HG02759 (cell line): ENCODE measurements around the gene CTDSP1.

Source experiments
- ATAC-seq: cut with Tn5 transposase; IDR thresholded peaks from one replicate; pipeline ENCODE4 v1.9.1; 2021; ENCODE audit warnings: mild to moderate bottlenecking, moderate library complexity; ENCODE audit not compliant: unreplicated experiment

CTDSP1 gene

DNA sequence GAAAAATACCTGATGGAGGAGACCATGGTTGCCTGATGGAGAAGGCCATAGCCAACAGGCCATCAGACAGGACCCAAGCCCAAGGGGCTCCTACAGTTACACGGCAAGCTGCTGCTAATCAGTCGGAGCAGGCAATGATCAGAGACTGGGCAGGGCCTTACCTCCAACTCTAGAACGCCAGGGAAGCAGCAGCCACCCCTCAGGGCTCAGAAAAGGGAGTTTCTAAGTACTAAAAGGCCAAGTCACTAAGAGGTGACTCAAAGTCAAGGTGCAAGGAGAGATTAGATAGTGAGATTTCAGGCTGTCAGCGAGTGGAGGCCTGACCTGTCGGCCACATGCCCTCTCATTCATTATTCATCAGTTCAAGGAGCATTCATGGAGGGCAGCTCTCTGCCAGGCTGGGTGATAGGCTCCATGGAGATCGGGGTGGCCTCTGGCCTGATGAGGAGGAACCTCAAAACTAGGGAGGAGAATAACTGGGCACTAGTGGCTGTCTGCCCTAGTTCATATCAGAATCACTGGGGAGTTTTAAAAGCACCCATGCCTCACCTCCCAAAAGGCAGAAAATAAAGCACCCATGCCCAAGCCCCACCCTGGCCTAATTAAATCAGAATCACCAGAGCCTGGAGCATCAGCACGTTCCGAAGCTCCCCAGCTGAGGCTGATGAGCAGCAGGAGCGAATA, 22.9 kb downstream of the CTDSP1 start:
- no peak for ATAC-seq

- no peak for ATAC-seq
Measured at GRCh38 chr2:218423584-218423983, 23.9 kb downstream of the CTDSP1 start.

DNA sequence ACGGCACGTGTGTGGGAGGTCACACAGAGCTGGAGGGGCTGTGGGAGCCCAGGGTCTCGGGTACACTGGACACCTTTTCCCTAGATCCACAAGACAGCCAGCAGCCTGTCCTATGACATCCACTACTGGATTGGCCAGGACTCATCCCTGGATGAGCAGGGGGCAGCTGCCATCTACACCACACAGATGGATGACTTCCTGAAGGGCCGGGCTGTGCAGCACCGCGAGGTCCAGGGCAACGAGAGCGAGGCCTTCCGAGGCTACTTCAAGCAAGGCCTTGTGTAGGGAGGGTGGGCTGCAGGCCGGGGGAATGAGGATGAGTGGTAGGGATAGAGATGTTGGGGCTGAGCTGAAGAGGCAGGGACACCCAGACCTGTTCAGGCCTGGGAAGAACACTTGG, 25.9 kb downstream of the CTDSP1 start:
- no peak for ATAC-seq

- ATAC-seq = no peak
Measured at GRCh38 chr2:218427741-218428140, 28.1 kb downstream of the CTDSP1 start.

DNA sequence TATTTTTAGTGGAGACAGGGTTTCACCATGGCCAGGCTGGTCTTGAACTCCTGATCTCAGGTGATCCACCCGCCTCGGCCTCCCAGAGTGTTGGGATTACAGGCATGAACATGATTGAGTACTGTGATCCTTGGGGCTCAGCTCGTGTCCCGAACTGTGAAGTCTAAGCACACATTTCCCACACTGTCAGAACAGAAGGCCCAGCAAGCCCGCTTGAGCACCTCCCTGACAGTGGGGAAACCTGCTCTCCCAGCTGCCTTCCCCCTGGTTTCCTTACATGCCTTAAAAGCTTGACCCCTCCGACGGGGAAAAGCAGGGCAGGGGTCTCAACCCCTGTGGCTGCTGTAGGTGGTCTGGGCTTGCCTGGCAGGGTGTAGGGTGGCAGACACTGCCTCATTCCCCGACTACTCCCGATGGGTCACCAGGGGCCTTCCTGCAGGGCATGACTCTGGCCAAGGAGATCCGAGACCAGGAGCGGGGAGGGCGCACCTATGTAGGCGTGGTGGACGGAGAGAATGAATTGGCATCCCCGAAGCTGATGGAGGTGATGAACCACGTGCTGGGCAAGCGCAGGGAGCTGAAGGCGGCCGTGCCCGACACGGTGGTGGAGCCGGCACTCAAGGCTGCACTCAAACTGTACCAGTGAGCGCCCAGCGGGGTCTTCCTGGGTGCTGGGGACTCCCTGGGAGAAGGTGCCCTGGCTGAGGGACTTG, 29.3 kb downstream of the CTDSP1 start:
- ATAC-seq = no peak

- ATAC-seq = no peak
Measured at GRCh38 chr2:218429911-218430692, 30.4 kb downstream of the CTDSP1 start.

- ATAC-seq = no peak
Measured at GRCh38 chr2:218430721-218431120, 31.1 kb downstream of the CTDSP1 start.

GRCh38 chr2:218431878-218432277, 32.2 kb downstream of the CTDSP1 start:
- ATAC-seq = no peak

- ATAC-seq = no peak
Measured at GRCh38 chr2:218432676-218433365, 33.2 kb downstream of the CTDSP1 start.

GRCh38 chr2:218434456-218434855, 34.8 kb downstream of the CTDSP1 start:
- ATAC-seq = no peak

DNA sequence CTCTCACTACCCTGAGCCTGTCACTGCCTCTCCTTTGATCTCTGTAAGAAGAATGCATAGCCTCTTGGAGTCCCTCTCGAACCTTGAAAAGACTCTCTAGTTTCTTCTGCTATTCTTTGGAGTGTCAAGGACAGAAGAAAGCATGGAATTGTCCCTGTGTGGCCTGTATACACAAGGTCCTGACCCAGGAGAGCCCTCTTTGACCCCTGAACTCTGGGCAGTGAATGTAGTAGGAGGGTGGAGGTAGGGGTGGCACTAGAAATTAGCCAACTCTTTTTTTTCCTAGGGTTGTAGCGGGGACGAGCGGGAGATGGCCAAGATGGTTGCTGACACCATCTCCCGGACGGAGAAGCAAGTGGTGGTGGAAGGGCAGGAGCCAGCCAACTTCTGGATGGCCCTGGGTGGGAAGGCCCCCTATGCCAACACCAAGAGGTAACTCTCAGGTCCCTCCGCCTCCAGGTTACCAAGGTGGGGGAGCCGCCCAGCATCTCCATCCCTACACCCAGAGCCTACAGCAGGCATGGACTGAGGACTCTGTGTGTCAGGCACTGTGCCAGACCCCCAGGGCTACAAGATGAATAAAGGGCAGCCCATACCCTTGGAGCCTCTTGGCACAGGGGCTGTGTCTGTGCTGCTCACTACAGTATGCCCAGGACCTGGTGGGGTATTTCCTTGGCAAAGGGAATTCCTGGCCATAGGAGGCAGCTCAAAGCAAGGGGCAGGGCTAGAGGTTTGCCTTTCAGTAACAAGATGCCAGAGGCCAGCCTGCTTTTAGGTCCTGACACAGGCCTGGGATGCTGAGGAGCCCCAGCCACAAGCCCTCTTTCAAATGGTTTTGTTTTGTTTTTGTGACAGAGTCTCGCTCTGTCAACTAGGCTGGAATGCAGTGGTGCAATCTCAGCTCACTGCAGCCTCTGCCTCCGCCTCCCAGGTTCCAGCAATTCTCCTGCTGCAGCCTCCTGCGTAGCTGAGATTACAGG, 35.6 kb downstream of the CTDSP1 start:
- no peak for ATAC-seq

DNA sequence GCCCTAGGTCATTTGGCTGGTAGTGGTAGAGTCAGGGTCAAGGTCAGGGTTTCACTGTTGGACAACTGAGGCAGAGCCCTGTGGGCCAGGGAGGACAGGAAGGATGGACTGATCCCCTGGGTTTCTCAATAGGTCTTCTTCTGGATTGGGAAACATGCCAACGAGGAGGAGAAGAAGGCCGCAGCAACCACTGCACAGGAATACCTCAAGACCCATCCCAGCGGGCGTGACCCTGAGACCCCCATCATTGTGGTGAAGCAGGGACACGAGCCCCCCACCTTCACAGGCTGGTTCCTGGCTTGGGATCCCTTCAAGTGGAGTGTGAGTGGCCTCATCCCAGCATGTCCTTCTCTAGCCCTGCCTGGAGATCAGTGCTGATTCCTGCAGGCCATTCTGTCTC, 37.3 kb downstream of the CTDSP1 start:
- ATAC-seq = no peak

GRCh38 chr2:218437969-218438368, 38.3 kb downstream of the CTDSP1 start:
- ATAC-seq = no peak

GRCh38 chr2:218438596-218438995, 38.9 kb downstream of the CTDSP1 start:
- no peak for ATAC-seq

DNA sequence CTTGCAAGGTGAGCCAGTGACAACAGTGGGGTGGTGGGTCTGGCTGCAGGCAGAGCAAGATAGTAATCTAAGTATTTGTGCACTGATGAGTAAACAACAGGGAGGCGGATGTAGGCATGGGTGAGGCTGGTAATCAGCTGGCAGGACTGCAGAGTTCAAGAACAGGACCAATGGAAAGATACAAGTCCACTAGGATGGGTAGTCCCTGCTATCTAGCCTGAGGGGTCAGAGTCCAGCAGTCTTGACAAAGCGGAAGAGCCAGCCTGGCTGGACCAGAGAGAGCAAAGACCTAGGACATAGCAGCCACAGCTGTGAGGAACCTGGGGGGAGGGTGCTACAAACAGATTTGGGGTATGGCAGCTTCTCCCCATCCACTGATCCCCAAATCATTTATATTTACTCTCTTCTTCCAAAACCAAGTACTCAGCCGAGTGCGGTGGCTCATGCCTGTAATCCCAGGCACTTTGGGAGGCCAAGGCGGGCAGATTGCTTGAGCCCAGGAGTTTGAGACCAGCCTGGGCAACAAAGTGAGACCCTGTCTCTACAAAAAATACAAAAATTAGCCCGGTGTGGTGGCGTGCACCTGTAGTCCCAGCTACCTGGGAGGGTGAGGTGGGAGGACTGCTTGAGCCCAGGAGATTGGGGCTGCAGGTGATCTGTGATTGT, 45.2 kb downstream of the CTDSP1 start:
- ATAC-seq = no peak

DNA sequence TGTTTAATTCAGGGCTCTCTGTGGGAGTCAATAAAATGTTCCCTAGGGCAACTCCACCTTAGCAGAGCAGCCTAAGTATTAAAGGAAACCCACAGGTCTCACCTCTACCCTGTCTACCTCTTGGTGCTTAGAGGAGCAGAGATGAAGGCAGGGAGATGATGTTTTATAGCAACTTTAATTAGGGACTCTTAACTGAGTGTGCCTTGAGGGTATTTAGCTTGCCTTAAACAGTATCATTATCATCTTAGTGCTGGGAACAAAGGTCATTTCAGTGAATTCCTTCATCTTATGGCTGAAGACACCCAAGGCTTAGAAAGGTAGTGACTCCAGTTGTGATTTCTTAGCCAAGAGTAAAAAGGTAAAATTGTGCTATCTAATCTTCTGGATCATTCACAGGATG, 45.9 kb downstream of the CTDSP1 start:
- ATAC-seq = no peak

DNA sequence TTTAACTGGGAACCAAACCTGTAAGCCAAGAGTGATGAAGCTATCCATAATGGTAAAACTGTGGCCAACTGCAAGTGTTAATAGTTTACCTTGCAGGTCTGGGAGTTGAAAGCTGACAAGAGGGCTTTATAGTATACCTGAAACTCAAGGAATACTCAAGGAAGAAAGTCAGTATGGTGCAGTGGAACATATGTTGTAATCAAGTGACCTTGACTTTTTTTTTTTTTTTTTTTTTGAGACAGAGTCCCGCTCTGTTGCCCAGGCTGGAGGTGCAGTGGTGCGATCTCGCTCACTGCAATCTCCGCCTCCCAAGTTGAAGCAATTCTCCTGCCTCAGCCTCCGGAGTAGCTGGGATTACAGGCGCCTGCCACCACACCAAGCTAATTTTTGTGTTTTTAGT, 46.9 kb downstream of the CTDSP1 start:
- ATAC-seq = no peak

GRCh38 chr2:218447072-218447471, 47.4 kb downstream of the CTDSP1 start:
- ATAC-seq = no peak

GRCh38 chr2:218448934-218449333, 49.3 kb downstream of the CTDSP1 start:
- ATAC-seq = no peak

GRCh38 chr2:218452079-218452478, 52.4 kb downstream of the CTDSP1 start:
- no peak for ATAC-seq
